Stimulated activated CD8-positive, alpha-beta memory T cell treated with anti-CD3 and anti-CD28 coated beads, Interleukin-15, amount 100 ng/mL, for 48 hours (primary cell): Measurements from ENCODE around the gene SUSD5.
"Not testable (repeated sequence)": the region's sequence is repeated elsewhere in the genome, so short reads cannot be mapped to it uniquely, and the experiment has no call there.

Experiments
- DNase-seq, 2 donors: peaks; one replicate each; pipeline ENCODE4 v3.0.0-alpha.2; 2020; ENCODE audit warnings: low read depth in 2 of 2

SUSD5 gene

GRCh38 chr3:33194303-33194702, 24.3 kb downstream of the SUSD5 start:
- no peak for DNase-seq

GRCh38 chr3:33187368-33187634, 31.3 kb downstream of the SUSD5 start:
- no peak for DNase-seq

GRCh38 chr3:33186524-33187367, 31.9 kb downstream of the SUSD5 start:
- DNase-seq, result no peak

- no peak for DNase-seq
Observed at GRCh38 chr3:33184863-33185262, 33.7 kb downstream of the SUSD5 start.

GRCh38 chr3:33181641-33182040, 37.0 kb downstream of the SUSD5 start:
- not testable (repeated sequence) for DNase-seq

GRCh38 chr3:33181229-33181628, 37.4 kb downstream of the SUSD5 start:
- no peak for DNase-seq

GRCh38 chr3:33179132-33179531, 39.5 kb downstream of the SUSD5 start:
- DNase-seq, result no peak

- DNase-seq, result no peak
Observed at GRCh38 chr3:33174711-33175414, 43.7 kb downstream of the SUSD5 start.

GRCh38 chr3:33174095-33174494, 44.5 kb downstream of the SUSD5 start:
- no peak for DNase-seq

GRCh38 chr3:33173672-33174071, 44.9 kb downstream of the SUSD5 start:
- DNase-seq, result no peak

- DNase-seq, result no peak
Observed at GRCh38 chr3:33173103-33173502, 45.5 kb downstream of the SUSD5 start.

- DNase-seq, result no peak
Observed at GRCh38 chr3:33171580-33171979, 47.0 kb downstream of the SUSD5 start.

GRCh38 chr3:33170531-33170930, 48.1 kb downstream of the SUSD5 start:
- no peak for DNase-seq

- no peak for DNase-seq
Observed at GRCh38 chr3:33167716-33168336, 50.8 kb downstream of the SUSD5 start.

GRCh38 chr3:33167284-33167683, 51.3 kb downstream of the SUSD5 start:
- DNase-seq, result no peak

- DNase-seq, result no peak
Observed at GRCh38 chr3:33166095-33166494, 52.5 kb downstream of the SUSD5 start.

- no peak for DNase-seq
Observed at GRCh38 chr3:33165372-33165771, 53.2 kb downstream of the SUSD5 start.

GRCh38 chr3:33162621-33163020, 56.0 kb downstream of the SUSD5 start:
- not testable (repeated sequence) for DNase-seq

GRCh38 chr3:33159981-33160380, 58.6 kb downstream of the SUSD5 start:
- no peak for DNase-seq

- DNase-seq, result no peak
Observed at GRCh38 chr3:33159234-33159633, 59.4 kb downstream of the SUSD5 start.

- DNase-seq, result no peak
Observed at GRCh38 chr3:33155301-33155700, 63.3 kb downstream of the SUSD5 start.

- no peak for DNase-seq
Observed at GRCh38 chr3:33153782-33154181, 64.8 kb downstream of the SUSD5 start.
